ENCODE results near the gene C2CD2.

C2CD2 gene

DNA sequence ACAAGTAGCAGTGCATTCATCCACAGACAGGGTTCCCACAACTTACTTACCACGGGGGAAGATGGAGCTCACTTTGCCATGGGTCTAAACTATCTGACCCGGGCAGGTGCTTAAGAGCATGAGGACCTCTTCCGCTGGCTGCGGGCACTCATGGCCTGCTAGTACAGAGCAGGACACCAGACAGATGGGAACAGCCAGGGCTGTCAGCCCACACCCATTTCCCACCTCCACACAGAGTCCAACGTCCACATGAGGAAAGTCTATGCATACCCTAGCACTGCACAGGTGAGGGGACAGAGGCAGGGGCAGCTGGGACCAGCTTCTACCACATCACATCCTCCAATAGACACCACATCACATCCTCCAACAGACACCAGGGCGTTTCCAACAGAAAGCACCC lies 38.9 kb downstream of the C2CD2 start:
- no peak for DNase-seq (ENCODE audit: low read depth in 1 of 2, low spot score in 1 of 2)
- no peak for TF ChIP-seq GABPA (IDR thresholded peaks at IDR 0.05; ENCODE audit: low read depth)
- TF ChIP-seq POLR2AphosphoS5 (IDR thresholded peaks at IDR 0.05; ENCODE audit: low read depth), result no peak
- TF ChIP-seq, protein P1, sequence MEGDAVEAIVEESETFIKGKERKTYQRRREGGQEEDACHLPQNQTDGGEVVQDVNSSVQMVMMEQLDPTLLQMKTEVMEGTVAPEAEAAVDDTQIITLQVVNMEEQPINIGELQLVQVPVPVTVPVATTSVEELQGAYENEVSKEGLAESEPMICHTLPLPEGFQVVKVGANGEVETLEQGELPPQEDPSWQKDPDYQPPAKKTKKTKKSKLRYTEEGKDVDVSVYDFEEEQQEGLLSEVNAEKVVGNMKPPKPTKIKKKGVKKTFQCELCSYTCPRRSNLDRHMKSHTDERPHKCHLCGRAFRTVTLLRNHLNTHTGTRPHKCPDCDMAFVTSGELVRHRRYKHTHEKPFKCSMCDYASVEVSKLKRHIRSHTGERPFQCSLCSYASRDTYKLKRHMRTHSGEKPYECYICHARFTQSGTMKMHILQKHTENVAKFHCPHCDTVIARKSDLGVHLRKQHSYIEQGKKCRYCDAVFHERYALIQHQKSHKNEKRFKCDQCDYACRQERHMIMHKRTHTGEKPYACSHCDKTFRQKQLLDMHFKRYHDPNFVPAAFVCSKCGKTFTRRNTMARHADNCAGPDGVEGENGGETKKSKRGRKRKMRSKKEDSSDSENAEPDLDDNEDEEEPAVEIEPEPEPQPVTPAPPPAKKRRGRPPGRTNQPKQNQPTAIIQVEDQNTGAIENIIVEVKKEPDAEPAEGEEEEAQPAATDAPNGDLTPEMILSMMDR (IDR thresholded peaks at IDR 0.05; ENCODE audit: insufficient read depth, low read length), result no peak
- TF ChIP-seq, protein P2, sequence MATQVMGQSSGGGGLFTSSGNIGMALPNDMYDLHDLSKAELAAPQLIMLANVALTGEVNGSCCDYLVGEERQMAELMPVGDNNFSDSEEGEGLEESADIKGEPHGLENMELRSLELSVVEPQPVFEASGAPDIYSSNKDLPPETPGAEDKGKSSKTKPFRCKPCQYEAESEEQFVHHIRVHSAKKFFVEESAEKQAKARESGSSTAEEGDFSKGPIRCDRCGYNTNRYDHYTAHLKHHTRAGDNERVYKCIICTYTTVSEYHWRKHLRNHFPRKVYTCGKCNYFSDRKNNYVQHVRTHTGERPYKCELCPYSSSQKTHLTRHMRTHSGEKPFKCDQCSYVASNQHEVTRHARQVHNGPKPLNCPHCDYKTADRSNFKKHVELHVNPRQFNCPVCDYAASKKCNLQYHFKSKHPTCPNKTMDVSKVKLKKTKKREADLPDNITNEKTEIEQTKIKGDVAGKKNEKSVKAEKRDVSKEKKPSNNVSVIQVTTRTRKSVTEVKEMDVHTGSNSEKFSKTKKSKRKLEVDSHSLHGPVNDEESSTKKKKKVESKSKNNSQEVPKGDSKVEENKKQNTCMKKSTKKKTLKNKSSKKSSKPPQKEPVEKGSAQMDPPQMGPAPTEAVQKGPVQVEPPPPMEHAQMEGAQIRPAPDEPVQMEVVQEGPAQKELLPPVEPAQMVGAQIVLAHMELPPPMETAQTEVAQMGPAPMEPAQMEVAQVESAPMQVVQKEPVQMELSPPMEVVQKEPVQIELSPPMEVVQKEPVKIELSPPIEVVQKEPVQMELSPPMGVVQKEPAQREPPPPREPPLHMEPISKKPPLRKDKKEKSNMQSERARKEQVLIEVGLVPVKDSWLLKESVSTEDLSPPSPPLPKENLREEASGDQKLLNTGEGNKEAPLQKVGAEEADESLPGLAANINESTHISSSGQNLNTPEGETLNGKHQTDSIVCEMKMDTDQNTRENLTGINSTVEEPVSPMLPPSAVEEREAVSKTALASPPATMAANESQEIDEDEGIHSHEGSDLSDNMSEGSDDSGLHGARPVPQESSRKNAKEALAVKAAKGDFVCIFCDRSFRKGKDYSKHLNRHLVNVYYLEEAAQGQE (IDR thresholded peaks at IDR 0.05; ENCODE audit: insufficient replicate concordance, low read depth), result no peak
- TF ChIP-seq SPI1 (IDR thresholded peaks at IDR 0.05; ENCODE audit: borderline replicate concordance, low read depth), result no peak
- no peak overlapping the region for H3K27ac ChIP-seq (replicated peaks)
- no peaks in the 10 kb centered on the region for H3K27me3 ChIP-seq (ENCODE audit: insufficient read depth, poor library complexity, severe bottlenecking)
- no peak overlapping the region for H3K4me3 ChIP-seq (replicated peaks; ENCODE audit: insufficient read depth, low read length)

DNA sequence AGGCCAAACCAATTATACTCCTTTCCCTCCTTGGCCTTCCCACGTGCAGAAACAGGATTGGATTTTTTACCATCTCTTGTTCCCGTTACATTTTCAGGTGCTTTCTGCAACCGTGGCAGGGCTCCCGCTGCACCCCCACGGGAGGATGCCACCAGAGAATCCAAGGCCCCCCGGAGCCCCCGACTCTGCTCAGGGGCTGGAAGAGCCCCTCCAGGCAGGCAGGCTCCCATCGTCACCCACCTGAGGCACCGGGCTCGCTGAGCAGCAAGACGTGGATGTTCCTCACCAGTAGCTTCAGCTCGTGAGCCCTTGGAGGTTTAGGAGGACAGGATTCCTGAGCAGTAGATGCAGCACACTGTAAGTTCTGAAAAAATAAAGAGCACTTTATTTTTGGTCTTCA lies 39.5 kb downstream of the C2CD2 start:
- no peak for DNase-seq (ENCODE audit: low read depth in 1 of 2, low spot score in 1 of 2)
- H3K27ac ChIP-seq (replicated peaks), result no peak overlapping the region
- no peaks in the 10 kb centered on the region for H3K27me3 ChIP-seq (ENCODE audit: insufficient read depth, poor library complexity, severe bottlenecking)
- TF ChIP-seq POLR2AphosphoS5 (IDR thresholded peaks at IDR 0.05; ENCODE audit: low read depth), result no peak
- TF ChIP-seq GABPA (IDR thresholded peaks at IDR 0.05; ENCODE audit: low read depth), result no peak
- TF ChIP-seq, protein P1 (IDR thresholded peaks at IDR 0.05; ENCODE audit: insufficient read depth, low read length), result no peak
- TF ChIP-seq SPI1 (IDR thresholded peaks at IDR 0.05; ENCODE audit: borderline replicate concordance, low read depth), result no peak
- TF ChIP-seq, protein P2 (IDR thresholded peaks at IDR 0.05; ENCODE audit: insufficient replicate concordance, low read depth), result no peak
- no peak overlapping the region for H3K4me3 ChIP-seq (replicated peaks; ENCODE audit: insufficient read depth, low read length)

DNA sequence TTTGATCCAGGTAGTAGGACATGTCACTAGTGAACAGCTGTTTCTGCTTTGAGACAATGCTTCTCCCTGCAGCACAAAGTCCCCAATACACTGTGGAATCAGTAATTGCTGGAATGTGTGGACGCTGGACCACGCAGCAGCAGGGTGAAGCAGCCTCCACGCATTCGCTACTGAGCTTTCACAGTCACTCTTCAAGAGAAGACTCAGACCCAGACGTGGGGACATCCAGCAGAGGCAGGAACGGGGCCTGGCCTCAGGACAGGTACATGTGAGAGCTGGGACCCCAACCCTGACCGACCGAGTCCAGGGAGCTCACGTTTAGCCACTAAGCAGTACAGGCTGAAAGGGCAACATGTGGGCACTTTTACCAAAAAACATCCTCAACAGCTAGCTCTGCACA lies 40.6 kb downstream of the C2CD2 start:
- H3K27me3 ChIP-seq (ENCODE audit: insufficient read depth, poor library complexity, severe bottlenecking), result no peaks in the 10 kb centered on the region
- H3K4me3 ChIP-seq (replicated peaks; ENCODE audit: insufficient read depth, low read length), result no peak overlapping the region
- TF ChIP-seq, protein P2 (IDR thresholded peaks at IDR 0.05; ENCODE audit: insufficient replicate concordance, low read depth), result no peak
- TF ChIP-seq POLR2AphosphoS5 (IDR thresholded peaks at IDR 0.05; ENCODE audit: low read depth) (no peak), SPI1 (IDR thresholded peaks at IDR 0.05; ENCODE audit: borderline replicate concordance, low read depth) (no peak), GABPA (IDR thresholded peaks at IDR 0.05; ENCODE audit: low read depth) (no peak)
- TF ChIP-seq, protein P1 (IDR thresholded peaks at IDR 0.05; ENCODE audit: insufficient read depth, low read length), result no peak
- no peak overlapping the region for H3K27ac ChIP-seq (replicated peaks)
- no peak for DNase-seq (ENCODE audit: low read depth in 1 of 2, low spot score in 1 of 2)
